Erythroblast (primary cell): ENCODE data around the gene TRAPPC2L.

Experiments used
- GATA1 ChIP-seq: IDR thresholded peaks from 2 replicates; pipeline ENCODE4 v1.6.1; 2011; ENCODE audit warnings: low read depth, mild to moderate bottlenecking, control low read depth, low read length, moderate library complexity
- POLR2A ChIP-seq: IDR thresholded peaks from 2 replicates; pipeline ENCODE4 v1.6.1; 2011; ENCODE audit warnings: mild to moderate bottlenecking, low read length

GRCh38 chr16:88885693-88886280 is 28.9 kb downstream of the TRAPPC2L start:
- TF ChIP-seq POLR2A (no peak), GATA1 (no peak)
